ENCODE data around the gene PPIP5K2. TPM values are rescaled to one million over a fixed set of nuclear protein-coding genes. Genes with fewer than 3 reads are reported as not detected.
A peak's percentile ranks its signal among the peaks of the same experiment; 100 is the strongest.
"Not testable (repeated sequence)": the region's sequence is repeated elsewhere in the genome, so short reads cannot be mapped to it uniquely, and the experiment has no call there.

The PPIP5K2 gene
- 38.8 TPM for polyA plus RNA-seq (2013, experiment 1 of 2; ENCODE audit: insufficient read length)
- 44.6 TPM for polyA plus RNA-seq (2013, experiment 2 of 2; ENCODE audit: insufficient read length)

DNA sequence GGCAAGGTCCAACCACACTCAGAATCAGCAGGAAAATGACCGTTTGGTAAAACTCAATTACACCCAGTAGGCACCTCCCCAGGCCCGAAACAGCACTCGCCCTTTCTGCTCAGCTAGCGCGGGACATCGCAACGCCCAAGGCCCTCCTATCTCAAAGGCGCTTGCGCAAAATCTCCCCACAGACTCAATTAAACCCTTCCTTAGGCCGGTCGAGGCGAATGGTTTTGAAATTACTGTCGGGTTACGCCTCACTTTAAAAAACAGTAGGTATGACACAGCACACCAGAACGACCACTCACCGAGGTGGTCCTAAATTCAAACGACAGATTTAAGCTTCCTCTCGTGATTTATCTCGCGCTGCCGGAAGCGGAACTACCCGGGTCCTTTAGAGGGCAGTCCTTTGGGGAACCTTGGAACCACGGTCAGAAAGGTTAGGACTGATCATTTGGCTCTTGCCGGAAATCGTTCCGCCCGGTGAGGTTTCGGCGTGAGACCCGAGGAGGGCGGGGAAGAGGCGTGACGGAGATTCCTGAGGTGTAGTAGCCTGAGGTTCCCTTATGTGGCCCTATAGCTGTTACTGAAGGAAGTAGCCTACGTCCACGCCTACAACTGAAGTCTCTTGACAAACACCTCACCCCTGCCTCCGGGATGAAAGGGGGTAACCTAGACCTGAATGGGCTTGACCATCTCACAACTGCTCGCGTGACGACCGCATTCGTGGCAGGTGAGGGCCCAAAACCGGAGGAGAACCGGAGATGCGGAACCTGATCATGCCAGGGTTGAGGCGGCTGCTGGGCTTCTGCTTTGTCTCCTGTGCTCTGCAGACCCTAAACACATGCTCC, at the start of gene PPIP5K2, which contains the start of gene GIN1:
Gene PPIP5K2 (plus strand): TSS at position 537 of the 842 bp plus-strand sequence. CDS start 9,289 bp downstream, outside the sequence.
Gene GIN1 (minus strand): TSS at position 374 of the 842 bp plus-strand sequence. CDS start 11,431 bp downstream, outside the sequence.
- DNase-seq = peak; percentile 98

DNA sequence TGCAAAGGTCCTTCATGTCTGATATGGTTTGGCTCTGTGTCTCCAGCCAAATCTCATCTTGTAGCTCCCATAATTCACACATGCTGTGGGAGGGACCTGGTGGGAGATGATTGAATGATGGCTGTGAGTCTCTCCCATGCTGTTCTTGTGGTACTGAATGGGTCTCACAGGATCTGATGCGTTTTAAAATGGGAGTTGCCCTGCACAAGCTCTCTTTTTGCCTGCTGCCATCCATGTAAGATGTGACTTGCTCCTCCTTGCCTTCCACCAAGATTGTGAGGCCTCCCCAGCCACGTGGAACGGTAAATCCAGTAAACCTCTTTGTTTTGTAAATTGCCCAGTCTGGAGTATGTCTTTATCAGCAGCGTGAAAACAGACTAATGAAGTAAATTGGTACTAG, 46.6 kb upstream of the PPIP5K2 start:
- DNase-seq = not testable (repeated sequence)

DNA sequence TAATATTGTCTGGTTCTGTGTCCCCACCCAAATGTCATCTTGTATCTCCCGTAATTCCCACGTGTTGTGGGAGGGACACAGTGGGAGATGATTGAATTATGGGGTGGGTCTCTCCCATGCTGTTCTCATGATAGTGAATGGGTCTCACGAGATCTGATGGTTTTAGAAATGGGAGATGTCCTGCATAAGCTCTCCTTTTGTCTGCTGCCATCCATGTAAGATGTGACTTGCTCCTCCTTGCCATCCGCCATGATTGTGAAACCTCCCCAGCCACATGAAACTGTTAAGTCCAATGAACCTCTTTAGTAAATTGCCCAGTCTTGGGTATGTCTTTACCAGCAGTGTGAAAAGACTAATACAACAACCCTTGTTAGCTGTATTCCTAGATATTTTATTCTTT, 44.7 kb upstream of the PPIP5K2 start:
- no peak for DNase-seq

DNA sequence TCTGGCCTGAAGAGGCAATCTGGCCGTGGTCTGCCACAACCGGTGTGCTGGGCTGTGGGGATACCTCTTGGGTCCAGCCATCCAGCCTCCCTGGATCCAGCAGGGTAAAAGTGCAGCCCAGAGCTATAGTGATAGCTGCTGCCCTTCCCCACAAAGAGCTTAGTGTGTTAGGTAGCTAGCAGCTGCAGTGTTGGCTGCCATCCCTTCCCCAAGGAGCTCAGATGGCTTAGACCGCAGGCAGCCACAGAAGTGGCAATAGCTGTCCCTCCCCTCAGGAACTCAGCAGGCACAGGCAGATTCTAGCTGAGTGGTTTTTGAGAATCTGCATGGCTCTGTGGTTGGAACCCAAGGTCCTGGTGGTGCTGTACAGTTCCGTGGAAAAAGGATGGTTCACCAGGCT, 40.3 kb upstream of the PPIP5K2 start:
- no peak for DNase-seq

DNA sequence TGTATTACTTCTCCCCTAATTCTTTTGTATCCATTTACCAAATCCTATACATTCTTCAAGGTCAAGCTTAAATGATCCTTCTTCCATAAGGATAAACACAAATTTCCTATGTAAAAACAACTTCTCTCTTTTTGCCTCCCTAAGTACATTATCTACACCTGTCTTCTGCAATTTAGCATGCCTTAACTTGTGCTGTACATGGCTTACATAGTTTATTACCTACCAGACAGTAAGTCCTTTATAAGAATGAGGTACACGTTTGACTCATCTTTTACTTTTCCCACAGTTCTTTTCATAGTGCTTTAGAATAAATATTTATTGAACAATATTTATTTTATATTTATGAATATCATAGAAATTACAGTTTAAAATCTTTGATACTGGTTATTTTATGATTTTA, 33.6 kb upstream of the PPIP5K2 start:
- DNase-seq = no peak

DNA sequence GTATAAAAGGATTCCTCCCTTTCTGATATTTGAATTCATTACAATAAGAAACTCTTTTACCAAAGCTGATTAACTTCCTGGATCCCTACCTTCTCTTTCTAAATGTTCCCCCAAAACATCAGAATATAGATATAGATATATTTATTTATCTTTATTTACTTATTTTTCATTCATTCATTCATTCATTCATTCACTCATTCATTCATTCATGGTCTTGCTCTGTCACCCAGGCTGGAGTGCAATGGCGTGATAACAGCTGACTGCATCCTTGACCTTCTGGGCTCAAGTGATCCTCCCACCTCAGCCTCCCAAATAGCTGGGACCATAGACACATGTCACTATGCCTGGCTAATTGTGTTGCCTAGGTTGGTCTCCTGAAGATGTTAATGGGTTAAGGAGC, 30.8 kb upstream of the PPIP5K2 start:
- no peak for DNase-seq

DNA sequence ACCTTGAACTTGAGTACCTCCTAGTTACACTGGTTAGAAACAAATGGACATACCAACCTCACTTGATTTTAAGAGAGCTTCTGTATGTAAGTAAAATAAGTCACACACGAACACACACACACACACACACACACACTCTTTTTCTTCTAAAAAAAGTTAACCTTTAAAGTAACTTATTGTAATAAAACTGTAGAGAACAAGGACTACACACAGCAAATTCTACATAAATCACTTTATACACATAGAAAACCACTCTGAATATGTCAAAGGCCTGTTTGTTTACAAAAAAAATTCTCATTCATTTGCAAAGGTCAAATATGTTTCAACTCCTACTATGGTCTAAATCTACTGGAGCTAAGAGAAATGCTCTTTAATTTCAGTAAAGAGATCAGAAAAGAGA, 29.3 kb upstream of the PPIP5K2 start:
- DNase-seq = no peak

DNA sequence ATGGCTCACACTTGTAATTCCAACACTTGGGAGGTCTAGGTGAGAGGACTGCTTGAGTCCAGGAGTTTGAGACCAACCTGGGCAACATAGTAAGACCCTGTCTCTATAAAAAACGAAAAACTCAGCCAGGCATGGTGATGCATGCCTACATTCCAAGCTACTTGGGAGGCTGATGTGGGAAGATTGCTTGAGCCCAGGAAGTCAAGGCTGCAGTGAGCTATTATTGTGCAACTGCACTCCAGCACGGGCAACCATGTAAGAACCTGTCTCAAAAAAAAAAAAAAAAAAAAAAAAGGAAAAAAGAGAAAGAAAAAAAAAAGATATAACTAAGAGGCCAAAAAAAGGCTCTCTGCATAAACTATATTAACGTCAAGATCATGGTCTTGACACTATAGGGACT, 27.4 kb upstream of the PPIP5K2 start:
- no peak for DNase-seq

DNA sequence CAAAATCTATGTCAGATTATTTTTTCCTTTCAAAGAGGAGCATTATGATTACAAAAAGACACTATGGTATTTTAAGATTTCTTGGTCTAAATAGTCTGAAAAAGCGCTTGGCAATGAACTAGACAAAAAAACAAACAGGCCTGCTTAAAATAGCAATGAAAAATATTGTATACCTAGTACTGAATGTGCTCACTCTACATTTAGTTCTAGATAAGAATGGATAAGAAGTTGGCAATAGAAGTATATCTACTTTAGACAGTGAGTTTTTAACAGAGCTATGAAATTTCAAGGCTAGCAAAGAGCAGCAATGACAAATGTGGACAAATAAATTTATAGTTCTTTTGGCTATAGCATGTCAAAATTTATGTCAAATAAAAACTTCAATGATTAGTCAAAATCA, 26.4 kb upstream of the PPIP5K2 start:
- DNase-seq = no peak

DNA sequence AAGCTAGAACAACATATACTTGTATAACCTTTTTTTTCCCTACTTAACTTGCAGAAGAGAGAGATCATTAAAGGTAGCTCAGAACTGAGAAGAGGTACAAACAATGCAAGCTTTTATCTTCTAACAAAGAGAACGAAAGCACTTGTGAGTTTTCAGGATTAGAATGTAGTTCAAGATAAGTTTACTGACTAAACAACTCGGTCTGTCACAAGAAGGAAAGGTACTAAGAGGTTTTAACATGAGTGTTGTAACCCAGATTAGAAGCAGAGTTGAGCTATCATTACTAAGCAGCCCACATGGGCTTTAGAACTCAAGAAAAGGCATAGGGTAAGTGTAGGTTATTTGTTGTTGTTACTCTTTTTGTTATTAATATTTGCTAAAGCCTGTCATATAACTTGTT, 25.4 kb upstream of the PPIP5K2 start:
- DNase-seq = no peak

DNA sequence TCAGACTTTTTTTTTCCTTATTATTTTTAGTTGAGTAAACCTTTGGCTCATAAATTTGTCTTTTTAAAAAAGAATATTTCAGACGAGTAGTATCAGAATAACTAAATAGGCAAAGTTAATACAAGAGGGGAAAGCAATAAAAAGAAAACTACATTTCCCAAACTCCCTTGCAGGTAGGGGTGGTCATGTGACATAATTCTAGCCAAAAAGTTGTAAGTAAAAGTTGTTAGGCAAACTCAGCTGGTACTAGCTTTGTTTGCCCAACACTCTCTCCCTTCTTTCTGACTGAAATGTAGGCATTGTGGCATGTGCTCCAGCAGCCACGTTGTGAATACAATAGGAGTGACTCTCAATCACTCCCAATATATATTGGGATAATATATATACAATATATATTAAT, 21.1 kb upstream of the PPIP5K2 start:
- no peak for DNase-seq

DNA sequence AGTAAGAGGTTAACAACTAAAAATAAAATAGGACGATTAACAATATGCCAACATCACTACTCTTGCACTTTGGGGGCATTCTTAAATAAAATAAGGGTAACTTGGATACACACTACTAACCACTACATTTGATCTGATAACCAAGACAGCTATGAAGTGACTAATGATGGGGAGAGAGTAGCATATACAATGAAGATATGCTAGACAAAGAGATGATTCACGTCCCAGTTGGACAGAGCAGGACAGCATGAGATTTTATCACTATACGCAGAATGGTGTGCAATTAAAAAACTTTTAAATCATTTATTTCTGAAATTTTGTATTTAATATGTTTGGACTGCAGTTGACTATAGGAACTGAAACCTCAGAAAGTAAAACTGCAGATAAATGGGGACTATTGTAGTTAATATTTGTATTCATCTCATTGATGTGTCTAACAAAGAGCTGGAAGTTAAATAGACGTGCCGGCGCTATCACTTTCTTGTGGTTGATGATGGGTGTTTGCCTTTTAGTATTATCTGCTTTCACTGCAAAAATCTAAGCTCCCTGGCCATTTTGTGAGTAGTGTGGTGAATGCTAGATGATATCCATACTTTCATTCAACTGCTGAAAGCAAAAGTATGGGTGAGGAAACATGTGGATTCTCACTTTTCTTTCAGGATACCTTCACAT, 18.9 kb upstream of the PPIP5K2 start:
- DNase-seq = no peak

DNA sequence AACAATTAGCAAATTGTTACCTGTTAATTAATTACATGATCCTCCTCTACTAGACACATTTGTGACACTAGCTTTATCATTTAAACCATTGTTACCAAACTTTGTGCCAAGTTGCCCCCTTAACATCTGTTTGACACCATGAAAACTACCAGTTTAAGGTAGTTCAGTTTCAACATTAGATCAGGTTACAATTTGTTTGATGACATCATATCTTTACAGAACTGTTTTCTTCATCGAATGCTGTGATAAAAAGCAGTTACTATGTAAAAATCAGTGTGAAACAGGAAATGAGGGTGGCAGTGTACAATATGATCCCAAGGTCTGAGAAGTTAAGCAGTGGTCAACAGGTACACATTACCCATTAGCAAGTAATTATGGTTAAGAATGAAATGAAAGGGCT, 17.9 kb upstream of the PPIP5K2 start:
- no peak for DNase-seq

DNA sequence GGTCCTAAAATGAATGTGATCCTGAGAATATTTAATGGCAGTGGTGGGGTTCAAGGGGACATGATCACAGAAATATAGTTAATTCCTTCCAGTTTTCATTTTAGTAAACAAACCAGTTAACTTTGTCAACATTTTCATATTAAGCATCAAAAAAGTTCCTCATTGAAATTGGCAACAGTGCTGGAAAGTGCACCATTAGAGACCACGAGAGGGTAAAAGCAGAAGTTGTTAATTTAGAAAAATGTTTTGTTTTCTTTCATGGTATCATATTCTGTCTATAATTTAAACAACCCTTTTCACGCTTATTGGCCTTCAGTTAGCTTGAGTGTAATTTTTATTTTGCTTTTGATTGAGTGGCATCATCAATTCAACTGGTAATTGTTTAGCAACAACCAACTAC, 12.0 kb upstream of the PPIP5K2 start:
- DNase-seq = no peak

DNA sequence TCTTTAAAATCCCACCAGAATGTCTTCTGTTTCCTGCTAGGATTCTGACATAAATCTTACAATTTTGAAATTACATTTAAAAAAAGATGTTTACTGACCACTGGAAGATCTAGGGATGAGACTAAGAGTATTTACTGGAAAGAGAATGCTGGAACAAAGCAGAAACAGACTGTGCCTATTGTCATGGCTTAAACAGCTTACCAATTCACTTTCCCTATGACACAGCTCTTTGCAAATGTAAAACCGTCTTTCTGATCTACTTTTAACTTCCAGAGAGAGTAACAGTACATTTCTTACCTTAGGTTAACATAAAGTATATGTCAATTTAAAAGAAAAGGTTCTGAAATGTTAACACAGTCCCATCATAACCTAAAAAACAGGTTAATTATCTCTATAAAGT, 10.8 kb upstream of the PPIP5K2 start:
- DNase-seq = no peak

DNA sequence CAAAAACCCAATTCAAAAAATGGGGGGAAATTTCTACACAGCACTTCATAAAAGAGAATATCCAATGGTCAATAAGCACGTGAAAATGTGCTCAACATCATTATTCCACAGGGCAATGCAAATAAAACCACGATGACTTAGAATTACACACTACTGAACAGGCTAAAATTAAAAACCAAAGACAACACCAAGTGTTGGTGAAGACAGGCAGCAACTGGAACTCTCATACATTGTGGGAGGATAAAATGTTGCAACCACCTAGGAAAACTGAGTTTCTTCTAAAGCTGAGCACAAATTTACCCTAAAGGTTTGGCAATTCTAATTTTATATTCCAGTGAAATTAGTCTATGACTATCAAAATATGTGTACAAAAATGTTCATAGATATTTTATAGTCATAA, 9.7 kb upstream of the PPIP5K2 start:
- no peak for DNase-seq

DNA sequence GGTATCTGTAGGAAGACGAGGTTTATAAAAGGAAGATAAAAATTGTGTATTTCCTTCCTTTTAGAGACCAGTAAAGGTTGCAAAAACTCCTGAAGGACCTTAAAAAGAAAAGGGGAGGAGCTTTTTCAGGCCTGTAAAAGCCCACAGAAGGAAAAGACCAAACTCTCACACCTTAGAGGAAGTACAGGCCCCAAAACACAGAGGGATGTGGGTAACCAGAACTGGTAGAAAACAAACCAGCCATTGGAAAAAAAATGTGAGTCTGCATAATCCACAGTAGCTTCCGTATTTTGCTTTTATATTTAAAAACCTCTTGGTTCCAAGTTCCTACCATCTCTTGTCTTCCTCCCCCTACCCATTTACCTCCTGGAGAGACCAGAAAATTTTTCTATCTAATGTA, 8.6 kb upstream of the PPIP5K2 start:
- no peak for DNase-seq

DNA sequence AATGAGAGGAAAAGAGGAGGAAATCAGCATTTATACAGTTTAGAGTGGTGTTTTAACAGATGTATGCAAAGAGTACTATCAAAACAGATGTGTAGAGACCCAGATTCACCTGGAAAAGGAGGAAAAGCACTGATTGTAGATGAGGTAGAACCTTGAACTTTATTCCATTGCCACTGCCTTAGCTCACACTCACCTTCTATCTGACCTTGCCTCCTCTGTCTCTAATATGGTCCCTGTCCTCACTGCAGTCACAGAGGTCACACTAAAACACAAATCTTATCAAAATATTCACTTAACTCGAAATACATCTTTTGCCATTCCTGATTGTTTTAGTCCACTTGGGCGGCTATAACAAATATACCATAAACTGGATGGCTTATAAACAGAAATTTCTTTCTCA, 7.2 kb upstream of the PPIP5K2 start:
- no peak for DNase-seq

DNA sequence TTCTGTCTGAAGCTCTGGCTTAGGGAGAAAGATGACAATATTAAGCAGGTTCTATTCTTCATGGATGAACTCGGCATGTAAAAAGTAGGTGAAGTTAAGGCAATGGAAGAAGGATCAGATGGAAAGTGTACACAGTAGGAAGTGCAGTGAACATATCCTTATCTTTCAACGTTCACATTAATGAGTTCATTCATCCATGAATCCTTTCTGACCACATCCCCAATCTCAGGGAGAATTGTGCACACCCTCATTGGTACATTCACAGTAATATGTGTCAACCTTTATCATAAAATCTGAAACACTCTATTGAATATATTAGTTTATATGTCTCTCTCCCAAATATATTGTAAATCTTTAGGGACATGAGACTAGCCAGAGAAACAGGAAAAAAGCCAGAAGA, 5.7 kb upstream of the PPIP5K2 start:
- no peak for DNase-seq

DNA sequence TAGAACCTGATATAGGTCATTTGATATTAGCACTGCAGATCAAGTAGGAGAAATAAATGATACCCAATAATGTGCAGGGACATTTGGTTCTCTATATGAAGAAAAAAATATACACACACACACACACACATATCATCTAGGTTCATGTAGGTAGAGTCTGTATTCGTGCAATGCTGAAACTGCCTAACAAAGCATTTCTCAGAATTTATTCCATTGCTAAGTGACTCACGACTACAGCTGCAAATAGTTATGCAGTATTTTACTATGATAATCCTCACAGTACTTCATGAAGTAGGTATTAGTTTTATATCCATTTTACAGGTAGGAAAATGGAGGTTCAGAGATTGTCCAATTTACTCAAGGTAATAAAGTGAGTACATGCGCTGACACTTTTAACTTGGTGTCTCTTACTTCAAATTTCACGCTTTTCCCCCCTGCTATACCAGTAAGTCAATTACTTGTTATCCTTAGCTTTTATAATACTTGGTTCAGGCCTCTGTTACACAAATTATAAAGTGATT, 2.6 kb upstream of the PPIP5K2 start:
- no peak for DNase-seq

DNA sequence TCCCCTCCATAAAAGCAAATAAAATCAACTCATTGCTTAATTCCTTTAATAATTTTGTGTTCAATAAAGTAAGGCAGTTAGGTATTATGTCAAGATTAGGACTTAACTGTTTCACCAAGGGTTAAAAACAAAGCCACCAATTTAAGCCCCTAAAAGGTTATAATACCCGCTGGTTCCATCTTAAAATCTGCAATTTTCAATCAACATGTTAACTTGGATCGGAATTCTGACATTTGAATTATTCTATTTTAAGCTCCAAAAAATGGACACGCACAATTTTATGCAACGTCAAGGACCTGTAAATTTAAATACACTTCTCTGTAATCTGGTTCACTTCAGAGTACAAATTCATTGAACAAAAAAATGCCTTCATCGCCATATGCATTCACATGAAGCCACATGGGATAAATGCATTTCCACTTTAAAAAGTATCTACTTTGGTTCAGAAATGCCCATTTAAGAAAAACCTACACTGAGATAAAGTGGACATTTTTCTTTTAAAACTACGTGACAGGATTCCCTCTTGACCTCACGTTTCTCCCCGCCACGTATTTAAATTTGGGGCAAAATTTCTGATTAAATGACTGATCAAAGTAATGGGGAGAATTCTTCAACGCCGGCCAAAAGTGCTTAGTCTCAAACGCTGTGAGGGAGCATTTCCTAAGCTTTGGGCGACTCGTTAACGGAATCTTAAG, 884 bp upstream of the PPIP5K2 start:
- DNase-seq = no peak

DNA sequence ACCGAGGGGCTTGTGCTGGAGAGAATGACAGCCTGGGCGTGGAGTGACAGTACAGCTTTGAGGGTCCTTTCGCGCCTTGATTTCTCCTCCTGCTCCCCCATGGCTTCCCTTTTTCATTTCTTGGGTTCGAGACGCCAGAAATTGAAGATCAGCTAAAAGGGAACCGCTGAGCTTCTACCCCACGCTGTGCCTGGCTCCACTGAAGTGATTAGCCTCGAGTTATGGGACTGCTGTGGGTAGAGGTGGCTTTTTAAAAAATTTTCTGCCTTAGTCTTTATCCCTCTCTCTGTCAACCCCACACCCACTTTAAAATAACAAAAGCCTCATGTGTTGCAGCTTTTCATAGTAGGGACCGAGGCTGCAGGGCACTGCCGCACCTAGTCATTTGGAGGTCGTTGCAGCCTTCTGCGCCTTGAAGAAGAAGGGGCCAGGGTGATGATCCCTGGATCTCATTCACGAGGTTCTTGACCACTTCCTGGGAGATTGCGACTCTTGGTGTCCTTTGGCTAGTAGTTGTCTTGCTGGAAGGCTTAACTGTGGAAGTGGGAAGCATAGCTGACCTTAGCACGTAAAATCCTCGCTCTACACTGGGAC, 603 bp downstream of the PPIP5K2 start:
- peak; percentile 4 for DNase-seq

DNA sequence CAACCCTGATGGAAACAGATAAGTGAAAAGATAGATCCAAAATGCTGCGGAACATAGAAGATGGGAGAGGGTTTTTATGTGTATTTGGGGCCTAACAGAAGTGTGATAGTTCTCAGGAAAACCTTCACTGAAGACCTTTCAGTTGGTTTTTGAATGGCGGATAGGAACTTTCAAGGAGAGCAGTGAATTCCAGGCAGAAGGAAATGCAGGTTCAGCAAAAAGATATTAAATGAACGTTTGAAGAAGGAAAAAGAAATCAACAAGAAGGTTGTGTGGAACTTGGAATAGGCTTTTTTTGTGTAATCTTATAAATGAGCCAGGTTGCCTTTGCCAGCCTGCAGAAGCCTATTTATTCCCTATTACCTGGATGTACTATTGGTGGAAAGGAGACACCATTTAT, 2.1 kb downstream of the PPIP5K2 start:
- no peak for DNase-seq
